Measurements from ENCODE around the gene LGALS7.

LGALS7 gene

GRCh38 chr19:38737921-38738737 lies 35.2 kb downstream of the LGALS7 start:
- Histone ChIP-seq H3K36me3 (replicated peaks) (peaks cover 2% of the 10 kb centered on the region), H3K27me3 (replicated peaks) (no peaks in the 10 kb centered on the region), H3K27ac (no peak overlapping the region), H3K4me3 (ENCODE audit: low read depth, low read length) (no peak overlapping the region)
- TF ChIP-seq CTCF (IDR thresholded peaks at IDR 0.05; ENCODE audit: low read depth, low read length, missing control alignments) = no peak
- DNase-seq = no peak
- in situ Hi-C loops (cut with HindIII; ENCODE audit: low pct_ligation_motif_present, low sequenced_read_pairs) = no loop called here

DNA sequence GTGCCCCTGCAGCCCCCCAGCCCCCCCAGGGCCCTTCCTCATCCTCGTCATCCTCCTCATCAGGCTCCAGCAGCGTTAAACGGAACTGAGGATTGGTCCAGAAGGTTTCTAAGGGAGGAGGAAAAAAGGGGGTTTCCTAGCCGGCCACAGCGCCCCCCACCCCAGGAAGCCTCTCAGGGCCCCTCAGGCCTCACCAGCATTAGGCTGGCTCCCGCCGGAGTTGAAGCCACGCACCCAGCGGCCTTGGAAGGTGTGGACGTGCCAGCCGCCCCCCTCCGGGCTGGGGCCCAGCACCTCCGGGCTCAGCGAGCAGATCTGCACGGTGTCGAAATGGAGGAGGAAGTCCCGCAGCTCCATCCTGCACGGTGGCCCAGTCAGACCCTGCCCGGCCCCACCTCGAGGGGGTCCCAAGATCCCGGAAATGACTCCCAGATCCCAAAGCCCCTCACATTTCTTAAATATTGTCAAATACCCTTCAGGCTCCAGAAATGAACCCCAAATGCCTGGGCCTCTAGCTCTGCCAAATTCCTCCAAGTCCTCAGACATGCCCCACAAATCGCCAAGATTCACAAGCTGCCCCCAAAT lies 35.9 kb downstream of the LGALS7 start:
- no peak for TF ChIP-seq CTCF (IDR thresholded peaks at IDR 0.05; ENCODE audit: low read depth, low read length, missing control alignments)
- Histone ChIP-seq H3K36me3 (replicated peaks) (peaks cover 5% of the 10 kb centered on the region), H3K27ac (no peak overlapping the region), H3K4me3 (ENCODE audit: low read depth, low read length) (no peak overlapping the region), H3K27me3 (replicated peaks) (no peaks in the 10 kb centered on the region)
- in situ Hi-C loops (cut with HindIII; ENCODE audit: low pct_ligation_motif_present, low sequenced_read_pairs) = no loop called here
- no peak for DNase-seq

- Histone ChIP-seq H3K27me3 (replicated peaks) (no peaks in the 10 kb centered on the region), H3K27ac (no peak overlapping the region), H3K4me3 (ENCODE audit: low read depth, low read length) (no peak overlapping the region), H3K36me3 (replicated peaks) (peaks cover 12% of the 10 kb centered on the region)
- in situ Hi-C loops (cut with HindIII; ENCODE audit: low pct_ligation_motif_present, low sequenced_read_pairs) = no loop called here
- no peak for DNase-seq
- no peak for TF ChIP-seq CTCF (IDR thresholded peaks at IDR 0.05; ENCODE audit: low read depth, low read length, missing control alignments)
Measured at GRCh38 chr19:38736413-38737280, 36.7 kb downstream of the LGALS7 start.

GRCh38 chr19:38736036-38736412 lies 37.3 kb downstream of the LGALS7 start:
- H3K4me3 ChIP-seq (ENCODE audit: low read depth, low read length) = peak overlapping the region; percentile 31
- H3K27me3 ChIP-seq (replicated peaks) = no peaks in the 10 kb centered on the region
- H3K36me3 ChIP-seq (replicated peaks) = peaks cover 18% of the 10 kb centered on the region
- no peak for TF ChIP-seq CTCF (IDR thresholded peaks at IDR 0.05; ENCODE audit: low read depth, low read length, missing control alignments)
- DNase-seq = no peak
- in situ Hi-C loops (cut with HindIII; ENCODE audit: low pct_ligation_motif_present, low sequenced_read_pairs) = no loop called here
- no peak overlapping the region for H3K27ac ChIP-seq

- H3K27ac ChIP-seq = no peak overlapping the region
- in situ Hi-C loops (cut with HindIII; ENCODE audit: low pct_ligation_motif_present, low sequenced_read_pairs) = no loop called here
- peaks cover 24% of the 10 kb centered on the region for H3K36me3 ChIP-seq (replicated peaks)
- no peak for TF ChIP-seq CTCF (IDR thresholded peaks at IDR 0.05; ENCODE audit: low read depth, low read length, missing control alignments)
- no peaks in the 10 kb centered on the region for H3K27me3 ChIP-seq (replicated peaks)
- DNase-seq = no peak
- no peak overlapping the region for H3K4me3 ChIP-seq (ENCODE audit: low read depth, low read length)
Measured at GRCh38 chr19:38735257-38735686, 38.0 kb downstream of the LGALS7 start.
